Activated CD8-positive, alpha-beta memory T cell treated with anti-CD3 and anti-CD28 coated beads for 1 hour (primary cell): ENCODE data around the gene TTC7B.

ENCODE experiments used
- DNase-seq, 2 donors: peaks; one replicate each; pipeline ENCODE4 v3.0.0-alpha.2; 2020; ENCODE audit warnings: low read depth in 1 of 2; ENCODE audit errors: extremely low read depth in 1 of 2

Gene TTC7B

GRCh38 chr14:90500665-90501370, 315.4 kb downstream of the TTC7B start:
- DNase-seq: no peak

DNA sequence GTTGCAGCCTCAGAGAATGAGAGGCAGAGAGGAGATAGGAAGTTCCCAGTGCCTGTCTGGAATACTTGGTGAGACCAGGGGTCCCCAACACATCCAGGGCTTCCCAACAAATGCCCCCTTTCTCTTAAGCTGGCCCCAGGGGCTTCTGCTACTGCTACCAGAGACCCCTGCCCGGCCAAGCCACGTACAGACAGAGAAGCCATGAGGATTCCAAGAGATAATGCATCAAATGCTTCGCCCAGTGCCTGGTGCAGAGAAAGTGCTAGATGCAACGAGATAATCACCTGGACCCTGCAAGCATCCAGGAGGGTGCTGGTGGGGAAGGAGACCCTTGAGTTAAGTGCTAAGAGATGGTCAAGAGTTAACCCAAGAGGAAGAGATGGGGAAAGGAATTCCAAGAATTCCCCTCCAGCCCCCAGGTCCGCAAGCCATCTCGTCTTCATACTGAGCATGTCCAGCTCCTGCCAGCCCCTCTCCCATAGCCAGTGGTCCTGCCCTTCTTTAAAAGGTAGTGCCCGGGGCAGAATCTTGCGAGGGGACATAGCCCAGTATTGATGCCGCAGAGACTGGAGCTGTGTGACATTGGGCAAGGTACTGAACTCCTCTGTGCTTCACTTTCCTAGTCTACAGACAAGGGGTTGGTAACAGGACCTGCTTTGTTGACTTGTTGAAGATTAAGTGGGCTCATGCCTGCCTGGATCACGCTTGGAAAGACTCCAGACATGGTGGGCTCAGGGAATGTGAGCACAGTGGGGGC, 316.1 kb downstream of the TTC7B start:
- DNase-seq: no peak

DNA sequence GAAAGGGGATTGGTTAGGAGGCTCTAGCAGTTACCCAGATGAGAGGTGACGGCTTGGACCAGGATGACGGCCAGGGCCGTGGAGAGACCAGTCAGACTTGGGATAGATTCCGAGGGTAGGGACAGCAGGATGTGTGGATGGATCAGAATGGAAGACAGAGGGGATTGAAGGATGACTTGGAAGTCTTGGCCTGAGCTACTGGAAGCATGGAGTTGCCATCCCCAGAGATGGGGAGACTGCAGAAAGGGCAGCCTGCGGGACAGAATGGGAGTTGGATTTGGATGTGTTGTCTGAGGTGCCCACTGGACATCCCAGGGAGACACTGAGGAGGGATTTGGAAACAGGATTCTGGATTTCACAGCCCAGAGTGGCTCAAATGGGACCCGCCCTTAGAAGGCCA, 317.1 kb downstream of the TTC7B start:
- no peak for DNase-seq

DNA sequence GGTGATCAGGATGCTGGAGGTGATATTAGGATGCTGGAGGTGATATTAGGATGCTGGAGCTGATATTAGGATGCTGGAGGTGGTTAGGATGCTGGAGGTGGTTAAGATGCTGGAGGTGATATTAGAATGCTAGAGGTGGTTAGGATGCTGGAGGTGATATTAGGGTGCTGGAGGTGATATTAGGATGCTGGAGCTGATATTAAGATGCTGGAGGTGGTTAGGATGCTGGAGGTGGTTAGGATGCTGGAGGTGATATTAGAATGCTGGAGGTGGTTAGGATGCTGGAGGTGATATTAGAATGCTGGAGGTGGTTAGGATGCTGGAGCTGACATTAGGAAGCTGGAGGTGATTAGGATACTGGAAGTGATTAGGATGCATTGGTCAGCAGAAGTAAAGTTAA, 318.0 kb downstream of the TTC7B start:
- DNase-seq: no peak

DNA sequence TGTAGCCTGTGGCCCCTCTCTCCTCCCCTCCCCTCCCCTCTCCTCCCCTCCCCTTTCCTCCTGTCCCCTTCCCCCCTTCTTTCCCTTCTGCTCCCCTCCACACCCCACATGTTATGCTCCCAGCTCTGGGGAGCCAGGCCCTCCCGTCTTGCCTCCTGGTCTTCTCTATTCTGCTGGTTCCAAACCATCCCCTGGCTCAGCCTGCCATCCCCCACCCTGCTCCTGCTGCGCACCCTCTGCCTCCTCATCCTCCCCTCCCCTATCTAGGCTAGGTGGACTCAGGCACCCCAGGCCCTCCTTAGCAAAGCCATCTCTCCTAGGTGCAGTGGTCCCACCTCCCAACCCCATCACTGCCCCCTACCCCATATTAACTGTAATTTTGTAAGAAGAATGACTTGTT, 319.9 kb downstream of the TTC7B start:
- no peak for DNase-seq

- no peak for DNase-seq
Observed at GRCh38 chr14:90495357-90496276, 320.6 kb downstream of the TTC7B start.

- no peak for DNase-seq
Observed at GRCh38 chr14:90491911-90492531, 324.2 kb downstream of the TTC7B start.

- DNase-seq: no peak
Observed at GRCh38 chr14:90491221-90491885, 324.9 kb downstream of the TTC7B start.

DNA sequence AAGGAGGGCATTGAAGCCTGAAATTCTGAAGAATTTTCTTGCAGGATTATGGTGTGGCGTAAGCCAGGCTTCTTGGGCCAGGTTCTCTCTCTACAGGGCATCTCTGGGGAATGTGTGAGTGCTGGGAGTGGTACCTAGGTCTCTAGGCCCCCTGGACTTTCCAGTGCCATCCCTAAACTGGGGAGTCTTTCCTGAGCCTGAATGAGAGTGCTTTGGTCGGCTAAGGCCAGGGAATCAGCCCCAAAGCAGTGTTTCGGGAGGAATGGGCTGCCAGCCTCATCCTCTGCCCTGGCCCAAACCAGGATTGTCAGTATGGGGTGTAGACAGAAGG, 325.5 kb downstream of the TTC7B start:
- DNase-seq: no peak

DNA sequence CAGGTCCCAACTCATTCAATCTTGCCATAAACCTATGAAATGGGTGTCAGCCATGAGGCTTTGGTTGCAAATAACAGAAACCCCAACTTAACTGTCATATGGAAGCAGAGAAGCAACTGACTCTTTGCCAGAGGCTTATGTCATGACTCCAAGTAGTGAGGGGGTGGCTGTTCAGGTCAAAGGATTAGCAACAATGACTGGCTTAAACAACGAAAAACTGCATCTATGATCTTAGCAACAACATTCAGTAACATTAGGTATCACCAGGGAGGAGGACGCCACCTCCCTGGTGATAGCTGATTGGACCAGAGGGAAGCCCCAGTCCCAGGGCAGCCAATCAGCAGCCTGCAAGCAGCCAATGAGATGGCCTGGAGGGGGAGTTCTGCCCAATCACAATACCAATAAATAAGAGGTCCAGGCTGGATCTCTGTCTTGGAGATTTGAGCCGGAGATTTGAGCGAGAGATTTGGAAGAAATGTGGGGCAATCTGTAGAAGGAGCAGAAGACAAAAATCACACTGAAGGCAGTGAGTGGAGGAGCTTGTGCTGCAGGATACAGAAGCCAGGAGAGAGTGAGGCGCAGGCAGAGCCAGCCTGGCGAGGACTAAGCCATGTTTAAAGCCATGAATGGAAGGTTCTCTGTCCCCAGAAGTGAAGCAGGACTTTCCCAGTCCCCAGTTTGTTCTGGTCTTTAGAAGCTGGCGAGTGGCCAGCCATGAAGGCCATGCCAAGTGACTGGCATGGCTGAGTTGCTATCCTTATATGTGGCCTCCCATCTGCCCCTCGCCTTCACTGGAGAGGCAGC, 326.1 kb downstream of the TTC7B start:
- DNase-seq: no peak

GRCh38 chr14:90489306-90489705, 326.9 kb downstream of the TTC7B start:
- no peak for DNase-seq

GRCh38 chr14:90488256-90488655, 328.0 kb downstream of the TTC7B start:
- DNase-seq: no peak

- DNase-seq: no peak
Observed at GRCh38 chr14:90487462-90487861, 328.8 kb downstream of the TTC7B start.

- DNase-seq: no peak
Observed at GRCh38 chr14:90487031-90487430, 329.2 kb downstream of the TTC7B start.

DNA sequence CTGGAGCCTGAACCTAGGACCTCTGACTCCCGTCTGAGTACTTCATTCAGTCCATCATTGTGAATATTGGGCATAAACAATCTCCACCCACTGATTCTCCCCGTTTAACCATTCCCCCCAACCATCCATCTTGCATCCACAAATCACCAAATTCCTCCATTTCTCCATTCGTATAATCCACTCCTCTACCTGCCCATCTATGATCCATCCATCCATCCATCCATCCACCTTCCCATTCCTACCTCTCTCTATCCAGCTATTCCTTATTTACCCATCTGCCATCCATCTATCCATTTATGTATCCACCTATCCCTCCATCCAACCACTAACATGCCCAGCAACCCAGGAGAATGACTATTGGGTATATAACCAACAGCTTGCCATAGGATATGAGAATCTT, 331.9 kb downstream of the TTC7B start:
- DNase-seq: no peak

GRCh38 chr14:90483571-90483974, 332.7 kb downstream of the TTC7B start:
- DNase-seq: no peak

DNA sequence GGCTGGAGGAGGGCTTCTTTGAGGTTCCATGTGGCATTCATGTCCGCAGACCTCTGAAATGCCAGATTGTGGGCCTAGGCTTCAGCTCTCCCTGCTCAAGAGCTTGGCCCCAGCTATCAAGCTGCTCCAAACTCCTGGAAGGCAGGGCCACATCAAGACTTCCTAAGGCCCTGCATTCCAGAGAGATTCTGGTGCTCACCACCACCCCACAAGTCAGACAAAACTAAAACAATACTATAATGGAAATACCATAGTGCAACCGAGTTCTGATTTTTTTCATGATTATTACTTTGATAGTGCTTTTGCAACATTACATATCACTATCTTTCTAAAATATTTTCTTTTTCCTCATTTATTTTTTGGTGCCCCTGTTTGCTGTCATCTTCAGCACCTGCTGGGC, 333.1 kb downstream of the TTC7B start:
- DNase-seq: no peak

DNA sequence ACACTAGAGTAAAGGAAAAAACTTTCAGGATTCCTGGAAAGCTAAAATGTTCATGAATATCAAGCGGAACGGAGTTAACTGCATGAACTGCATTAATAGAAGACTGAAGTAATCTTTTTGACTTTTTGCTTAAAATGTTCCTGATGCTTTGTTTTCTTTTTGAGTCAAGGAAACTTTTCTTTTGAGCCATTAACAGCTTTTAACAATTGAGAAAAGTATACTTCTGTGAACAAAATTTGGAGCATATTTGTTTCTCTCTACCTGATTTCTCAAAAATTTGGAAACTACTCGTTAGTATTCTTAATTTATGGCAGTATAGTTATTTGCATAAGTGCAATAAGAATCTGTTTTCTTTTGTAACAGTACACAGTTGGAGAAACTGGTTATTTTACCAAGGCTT, 340.9 kb downstream of the TTC7B start:
- no peak for DNase-seq
